Stimulated activated naive CD8-positive, alpha-beta T cell treated with anti-CD3 and anti-CD28 coated beads, Interleukin-15, Interleukin-2, amounts not matched to agents 100 U/mL and 50 U/mL, for 24 hours (primary cell): ENCODE results near the gene MROH7.

Experiments
- ATAC-seq: fragments of 150-1000 bp; cut with Tn5 transposase; one replicate; pipeline ENCODE4 v1.10.0; 2021
- DNase-seq: peaks from one replicate; pipeline ENCODE4 v3.0.0; 2021

MROH7 gene

DNA sequence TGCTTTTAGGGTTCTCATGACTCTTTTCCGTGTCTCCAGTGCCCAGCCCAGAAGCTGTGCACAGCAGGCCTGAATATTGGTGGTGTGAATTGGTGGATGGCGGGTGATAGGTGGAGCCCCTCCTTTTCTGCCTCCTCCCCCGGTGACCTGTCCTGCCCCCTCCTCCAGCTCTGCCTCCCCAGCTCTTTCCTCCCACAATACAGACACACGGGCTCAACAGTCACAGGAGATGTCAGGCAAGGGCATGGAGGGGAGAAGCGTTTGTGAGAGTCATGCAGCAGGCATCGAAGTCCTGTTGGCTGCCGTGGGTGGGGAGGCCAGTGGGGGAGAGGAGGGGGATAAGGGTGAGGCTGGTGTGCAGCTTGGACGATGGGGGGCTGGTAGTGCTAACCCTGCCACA is 56.8 kb downstream of the MROH7 start:
- ATAC-seq (no peak), DNase-seq (no peak)

DNA sequence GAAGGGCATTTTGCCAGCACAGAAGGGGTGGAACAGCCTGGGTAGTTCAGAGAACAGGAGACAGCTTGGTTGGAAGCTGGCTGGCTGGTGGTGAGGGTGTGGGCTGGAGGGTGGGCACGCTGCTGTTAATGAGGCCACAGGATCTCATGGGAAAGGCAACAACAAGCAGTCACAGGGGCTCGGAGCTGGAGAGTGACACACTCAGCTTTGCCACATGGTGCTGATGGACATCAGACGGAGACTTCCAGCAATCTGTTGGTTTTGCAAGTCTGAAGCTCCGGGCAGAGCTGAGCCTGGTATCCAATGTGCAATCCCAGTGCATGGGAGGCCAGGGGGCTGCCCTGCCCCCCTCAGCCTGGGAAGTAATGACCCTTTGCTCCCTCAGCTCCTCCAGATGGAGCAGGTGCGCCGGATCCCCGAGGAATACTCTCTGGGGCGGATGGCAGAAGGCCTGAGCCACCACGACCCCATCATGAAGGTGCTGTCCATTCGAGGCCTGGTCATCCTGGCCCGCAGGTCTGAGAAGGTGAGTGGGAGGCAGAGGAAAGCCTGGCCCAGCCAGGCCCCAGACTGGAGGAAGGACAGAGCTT is 58.4 kb downstream of the MROH7 start:
- ATAC-seq (no peak), DNase-seq (no peak)

DNA sequence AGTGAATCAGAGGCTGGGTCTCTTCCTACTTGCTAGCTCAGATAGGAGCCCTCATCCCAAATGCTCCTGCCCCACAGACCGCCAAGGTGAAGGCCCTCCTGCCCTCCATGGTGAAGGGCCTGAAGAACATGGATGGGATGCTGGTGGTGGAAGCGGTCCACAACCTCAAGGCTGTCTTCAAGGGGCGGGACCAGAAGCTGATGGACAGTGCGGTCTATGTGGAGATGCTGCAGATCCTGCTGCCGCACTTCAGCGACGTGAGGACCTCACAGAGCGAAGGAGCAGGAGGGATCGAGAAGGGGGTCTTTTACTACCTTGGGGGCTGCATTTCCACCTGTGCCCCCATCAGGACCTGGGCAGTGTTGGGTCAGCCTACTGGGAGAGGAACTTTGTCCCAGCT is 59.5 kb downstream of the MROH7 start:
- DNase-seq (no peak), ATAC-seq (no peak)

DNA sequence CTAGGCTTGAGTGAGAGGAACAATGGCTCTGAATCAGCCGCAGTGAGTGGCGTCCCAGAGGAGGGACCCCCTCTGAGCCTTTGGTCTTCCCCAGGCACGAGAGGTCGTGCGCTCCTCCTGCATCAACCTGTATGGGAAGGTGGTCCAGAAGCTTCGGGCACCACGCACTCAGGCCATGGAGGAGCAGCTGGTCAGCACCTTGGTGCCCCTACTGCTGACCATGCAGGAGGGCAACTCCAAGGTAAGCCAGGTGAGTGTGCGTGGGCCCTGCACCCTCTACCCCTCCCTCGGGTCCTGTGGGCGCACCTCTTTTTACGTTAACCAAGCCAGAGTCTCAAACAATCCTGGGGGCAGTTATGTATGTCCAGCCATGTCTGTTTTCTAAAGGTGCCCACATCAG is 60.4 kb downstream of the MROH7 start:
- ATAC-seq (no peak), DNase-seq (no peak)

DNA sequence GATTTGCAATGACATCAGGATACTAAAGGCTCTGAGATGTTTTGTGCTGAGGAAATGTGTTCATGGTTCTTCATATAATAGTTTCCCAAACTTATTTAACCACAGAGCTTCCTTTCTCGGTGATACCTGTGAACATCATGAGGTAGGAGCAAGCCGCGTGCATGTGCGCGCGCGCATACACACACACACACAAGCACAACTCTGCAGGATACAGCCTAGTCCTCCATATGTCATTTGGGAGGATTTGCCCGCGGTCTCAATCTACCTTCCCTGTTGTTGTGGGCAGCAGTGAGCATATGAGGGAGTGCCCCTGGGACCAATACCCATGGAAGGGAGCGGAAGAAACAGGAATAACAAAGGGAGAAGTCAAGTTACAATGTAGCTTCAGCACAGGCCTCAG is 61.9 kb downstream of the MROH7 start:
- DNase-seq (no peak), ATAC-seq (no peak)

DNA sequence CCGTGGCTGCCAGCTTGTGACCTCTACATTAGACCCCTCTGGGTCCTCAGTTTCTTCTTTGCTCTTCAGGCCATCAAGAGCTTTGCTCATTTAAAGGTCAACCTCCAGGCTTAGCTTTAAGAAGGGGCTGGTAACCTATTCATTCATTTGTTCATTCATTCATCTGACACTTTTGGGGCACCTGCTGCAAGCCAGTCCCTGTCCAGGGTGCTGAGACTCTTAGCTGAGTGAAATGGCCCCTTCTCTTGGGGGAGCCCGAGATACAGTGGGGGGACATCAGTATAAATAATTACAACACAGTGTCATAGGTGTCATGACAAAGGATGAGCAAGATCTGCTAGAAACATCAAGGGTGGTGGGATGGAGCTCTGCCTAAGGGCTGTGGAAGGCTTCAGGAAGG is 63.6 kb downstream of the MROH7 start:
- ATAC-seq: no peak
- no peak for DNase-seq

DNA sequence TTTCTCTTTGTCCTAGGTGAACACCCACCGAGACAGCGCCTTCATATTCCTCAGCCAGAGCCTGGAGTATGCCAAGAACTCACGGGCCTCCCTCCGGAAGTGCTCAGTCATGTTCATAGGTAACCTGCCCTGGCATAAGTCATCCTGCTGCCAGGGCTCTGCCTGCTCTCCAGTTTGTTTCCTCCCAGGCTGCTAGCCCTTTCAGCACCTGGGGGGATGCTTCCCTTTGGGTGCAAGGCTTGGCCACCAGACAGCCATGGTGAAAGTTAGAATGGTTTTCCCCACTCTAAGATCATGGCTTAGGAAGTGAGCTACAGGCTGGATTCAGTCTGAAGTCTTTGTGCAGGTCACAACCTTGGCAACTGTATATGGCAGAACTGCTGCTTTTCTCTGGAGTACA is 64.8 kb downstream of the MROH7 start:
- DNase-seq (no peak), ATAC-seq (no peak)

DNA sequence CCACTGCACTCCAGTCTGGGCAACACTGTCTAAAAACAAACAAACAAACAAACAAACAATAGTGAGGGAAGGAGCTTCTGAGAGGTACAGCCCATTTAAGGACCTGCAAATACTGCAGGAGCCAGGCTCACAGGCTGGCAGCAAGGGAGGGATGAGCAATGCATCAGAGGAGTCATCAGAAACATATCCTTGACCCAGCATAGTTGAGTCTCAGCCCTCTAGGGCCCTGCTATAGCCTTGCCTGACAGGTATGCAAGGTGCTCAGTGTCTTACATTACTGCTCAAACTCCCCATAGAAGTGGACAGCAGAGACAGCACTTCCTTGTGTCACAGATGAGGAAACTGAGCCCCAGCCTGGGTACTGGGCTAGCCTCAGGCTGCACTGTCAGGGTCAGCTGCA is 66.8 kb downstream of the MROH7 start:
- DNase-seq: no peak
- no peak for ATAC-seq

DNA sequence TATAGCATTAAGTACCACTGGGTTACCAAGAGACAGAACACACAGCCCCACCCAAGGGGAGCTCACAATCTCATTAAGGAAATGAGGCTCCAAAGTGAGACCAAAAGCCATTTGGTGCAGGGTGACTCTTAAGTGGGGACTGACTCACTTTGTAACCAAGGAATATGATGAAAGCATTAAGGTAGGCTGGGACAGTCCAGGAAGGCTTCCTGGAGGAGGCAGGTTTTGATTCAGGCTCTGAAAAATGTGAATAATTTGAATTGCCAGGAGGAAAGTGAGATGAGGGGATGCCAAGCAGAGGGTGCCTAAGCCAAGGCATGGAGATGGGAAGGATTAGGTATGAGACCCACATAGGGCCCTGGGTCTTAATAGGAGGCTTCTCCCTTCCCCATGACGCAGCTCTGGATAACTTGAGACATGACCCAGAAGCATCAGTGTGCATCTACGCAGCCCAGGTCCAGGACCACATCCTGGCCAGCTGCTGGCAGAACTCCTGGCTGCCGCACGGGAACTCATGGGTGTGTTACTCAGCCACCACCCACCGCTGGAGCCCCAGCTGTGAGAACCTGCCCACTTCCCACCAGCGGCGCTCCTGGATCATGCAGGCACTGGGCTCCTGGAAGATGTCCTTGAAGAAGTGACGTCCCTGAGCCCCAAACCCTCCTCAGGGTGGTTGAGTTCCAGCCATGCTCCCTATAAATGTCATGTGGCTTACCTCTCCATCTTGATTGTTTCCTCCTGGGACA is 68.1 kb downstream of the MROH7 start:
- DNase-seq: no peak
- no peak for ATAC-seq

- DNase-seq (no peak), ATAC-seq (no peak)
These were observed 68.8 kb downstream of the MROH7 start for GRCh38 chr1:54710434-54710833.

GRCh38 chr1:54710841-54711240 is 69.3 kb downstream of the MROH7 start:
- DNase-seq (no peak), ATAC-seq (no peak)

DNA sequence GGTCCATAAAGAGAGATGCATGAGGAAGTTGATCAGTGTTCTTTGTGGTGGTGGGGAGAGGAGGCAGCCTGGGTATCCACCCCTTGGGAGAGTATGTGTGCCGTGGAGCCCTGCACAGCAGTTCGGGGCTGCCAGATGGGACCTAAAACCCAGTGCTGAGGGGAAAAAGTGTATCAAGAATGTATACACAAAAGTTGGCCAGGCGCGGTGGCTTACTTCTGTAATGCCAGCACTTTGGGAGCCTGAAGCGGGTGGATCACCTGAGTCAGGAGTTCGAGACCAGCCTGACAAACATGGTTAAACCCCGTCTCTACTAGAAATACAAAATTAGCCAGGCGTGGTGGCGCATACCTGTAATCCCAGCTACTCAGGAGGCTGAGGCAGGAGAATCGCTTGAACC is 70.0 kb downstream of the MROH7 start:
- ATAC-seq (no peak), DNase-seq (no peak)

DNA sequence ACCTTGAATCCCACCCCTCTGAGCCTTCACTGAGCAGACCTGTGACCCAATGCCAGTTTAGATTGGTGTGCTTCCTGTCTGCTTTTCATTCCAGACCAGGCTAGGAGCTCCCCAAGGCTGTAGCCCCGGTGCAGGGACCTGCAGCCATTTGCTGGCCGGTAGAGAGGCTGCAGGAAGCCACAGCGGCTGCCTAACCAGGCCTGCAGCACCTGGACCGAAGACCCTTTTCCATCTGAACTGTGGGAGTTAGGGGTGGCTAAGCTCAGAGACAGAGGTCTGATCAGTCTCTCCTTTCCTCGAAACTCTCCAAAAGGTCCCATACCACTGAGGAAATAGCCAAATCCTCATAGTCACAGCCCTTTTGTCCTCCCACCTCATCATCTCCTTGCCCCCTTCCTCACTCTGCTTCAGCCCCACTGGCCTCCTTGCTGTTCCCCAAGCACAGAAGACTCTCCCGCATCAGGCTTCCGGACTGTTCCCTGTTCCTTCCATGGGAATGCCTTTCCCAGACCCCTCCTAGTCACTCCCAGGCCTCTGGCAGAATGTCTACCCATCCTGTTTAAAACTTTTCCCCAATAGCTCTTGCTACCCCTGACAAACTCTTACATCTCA is 73.4 kb downstream of the MROH7 start:
- ATAC-seq (no peak), DNase-seq (no peak)

DNA sequence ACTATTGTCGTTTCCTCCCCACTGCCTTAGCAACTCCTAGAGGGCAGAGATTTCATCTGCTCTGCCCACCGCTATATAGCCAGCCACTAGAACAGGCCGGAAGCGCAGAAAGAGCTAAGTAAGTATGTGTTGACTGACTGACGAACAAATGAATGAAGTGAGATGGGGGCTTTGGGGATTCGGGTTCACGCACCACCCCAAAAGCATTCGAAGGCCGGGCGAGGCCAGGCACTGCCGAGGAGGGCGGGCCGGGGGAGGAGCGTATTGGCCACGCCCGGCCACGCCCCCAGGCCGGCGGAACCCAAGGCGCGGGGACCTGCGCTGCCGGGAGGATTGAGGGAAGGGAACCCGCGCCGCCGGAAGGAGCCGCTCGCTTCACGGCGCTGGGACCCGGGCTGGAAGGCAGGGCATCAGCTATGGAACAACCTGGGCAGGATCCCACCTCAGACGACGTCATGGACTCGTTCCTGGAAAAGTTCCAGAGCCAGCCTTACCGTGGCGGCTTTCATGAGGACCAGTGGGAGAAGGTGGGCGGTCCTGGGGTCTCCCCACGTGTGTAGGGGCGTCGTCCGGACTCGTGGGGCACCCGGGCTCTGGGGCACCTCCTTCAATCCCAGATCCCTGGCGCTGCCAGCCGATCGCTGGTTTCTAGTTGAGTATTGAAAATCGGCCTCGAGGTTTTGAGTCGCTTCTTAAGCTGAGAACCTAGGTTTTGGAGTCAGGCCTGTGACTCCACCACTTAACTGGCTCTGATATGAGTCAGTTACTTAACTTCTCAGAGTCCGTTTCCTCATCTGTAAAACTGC is 74.1 kb downstream of the MROH7 start, which contains the start of gene TTC4:
Gene TTC4 (plus strand): TSS at position 369 of the 806 bp plus-strand sequence. CDS start 48 bp downstream, at position 417.
- DNase-seq (peak; percentile 87), ATAC-seq (peak; percentile 96)

DNA sequence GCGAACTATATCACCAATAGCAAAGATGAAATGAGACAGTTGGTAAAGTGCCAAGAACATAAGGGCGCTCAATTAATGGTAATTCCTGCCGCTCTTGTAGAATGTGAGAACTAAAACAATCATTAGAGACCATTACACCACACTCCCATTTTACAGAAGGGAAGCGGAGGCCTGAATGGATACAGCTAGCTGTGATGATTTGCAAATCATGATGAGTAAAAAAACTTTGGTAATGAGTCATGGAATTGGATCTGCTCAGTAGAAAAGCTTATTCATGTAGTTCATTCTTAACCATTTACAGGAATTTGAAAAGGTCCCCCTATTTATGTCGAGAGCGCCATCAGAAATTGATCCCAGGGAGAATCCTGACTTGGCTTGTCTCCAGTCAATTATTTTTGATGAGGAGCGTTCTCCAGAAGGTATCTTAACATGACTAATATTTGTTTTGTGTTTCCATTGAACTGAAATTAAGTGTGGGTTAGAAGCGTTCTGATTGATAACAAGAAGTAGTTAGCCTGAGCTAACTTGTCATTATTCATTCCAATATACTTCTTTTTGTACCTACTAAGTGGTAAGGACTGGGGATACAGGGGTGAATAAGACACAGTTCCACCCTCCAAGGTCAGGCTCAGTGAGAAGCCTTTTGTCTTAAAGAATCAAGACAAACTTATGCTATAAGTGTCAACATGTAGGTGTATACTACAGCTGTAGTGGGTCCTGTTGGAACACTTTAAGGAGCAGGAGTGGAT is 74.9 kb downstream of the MROH7 start:
- DNase-seq (no peak), ATAC-seq (peak; percentile 47)

GRCh38 chr1:54721719-54722118 is 80.1 kb downstream of the MROH7 start:
- ATAC-seq (no peak), DNase-seq (no peak)

GRCh38 chr1:54723985-54724384 is 82.4 kb downstream of the MROH7 start:
- no peak for DNase-seq
- ATAC-seq: no peak

DNA sequence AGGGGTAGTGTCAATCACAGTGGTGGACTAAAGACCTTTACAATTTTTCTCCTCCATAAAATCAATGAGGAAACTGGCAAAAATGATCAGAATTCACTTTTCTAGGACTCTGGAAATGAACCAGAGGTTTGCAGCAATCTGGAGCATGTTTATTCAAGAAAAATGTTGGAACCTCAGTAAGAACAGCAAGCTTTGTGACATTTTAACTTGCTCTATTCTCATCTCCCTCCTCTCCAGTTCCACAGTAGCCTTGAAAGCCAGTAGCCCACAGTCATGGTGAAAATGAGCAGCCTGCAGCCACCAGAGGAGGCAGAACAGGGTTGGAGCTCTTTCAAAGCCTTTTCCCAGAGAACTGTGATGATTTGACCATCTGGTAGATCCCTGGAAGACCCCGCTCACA is 83.2 kb downstream of the MROH7 start:
- DNase-seq: no peak
- no peak for ATAC-seq

DNA sequence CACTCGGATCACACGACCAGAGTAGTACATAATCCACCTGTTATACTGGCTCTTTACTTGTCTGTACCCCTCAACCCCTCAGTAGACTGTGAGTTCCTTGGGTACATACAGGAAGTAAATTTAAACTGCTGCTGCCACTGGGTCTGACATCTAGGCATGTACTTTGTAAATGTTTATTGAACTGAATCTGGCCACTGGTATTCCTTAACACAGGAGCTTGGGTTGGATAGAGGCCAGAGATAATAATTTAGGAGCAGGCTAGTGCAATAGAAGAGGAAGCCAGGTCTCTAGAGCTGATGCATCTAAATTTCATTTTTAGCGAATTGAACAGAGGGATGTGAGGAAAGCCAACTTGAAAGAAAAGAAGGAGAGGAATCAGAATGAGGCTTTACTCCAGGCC is 86.4 kb downstream of the MROH7 start:
- ATAC-seq (no peak), DNase-seq (no peak)

DNA sequence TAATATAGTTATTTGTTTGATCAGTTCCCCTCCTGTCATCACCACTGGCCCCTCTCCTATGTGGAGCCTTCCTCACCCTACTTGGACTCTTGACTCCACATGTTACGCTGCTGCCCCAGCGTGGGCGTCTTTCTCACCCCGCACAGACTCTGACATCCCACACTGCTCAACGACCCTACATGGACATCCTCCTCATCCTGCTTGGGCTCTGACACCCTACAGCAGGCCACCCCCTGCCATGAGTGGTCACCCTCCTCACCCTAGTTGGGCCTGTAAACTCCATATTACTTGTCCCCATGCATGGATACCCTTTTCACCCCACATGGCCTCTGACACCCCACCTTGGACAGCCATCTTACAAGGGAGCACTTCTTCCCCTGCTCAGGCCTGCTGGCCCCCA is 95.1 kb downstream of the MROH7 start:
- ATAC-seq (no peak), DNase-seq (no peak)

- no peak for ATAC-seq
- no peak for DNase-seq
These were observed 96.7 kb downstream of the MROH7 start for GRCh38 chr1:54738244-54738643.

- DNase-seq (no peak), ATAC-seq (no peak)
These were observed 99.9 kb downstream of the MROH7 start for GRCh38 chr1:54741531-54741930.
